Gastroesophageal sphincter (tissue), 4 donors: ENCODE results near the gene GAREM1. TPM values are rescaled to one million over a fixed set of nuclear protein-coding genes. Genes with fewer than 3 reads are reported as not detected.
A peak's percentile ranks its signal among the peaks of the same experiment; 100 is the strongest.

Experiments used
- ATAC-seq: fragments of 150-250 bp; one replicate; pipeline ENCODE4 v1.9.1; 2016; ENCODE audit warnings: mild to moderate bottlenecking, moderate library complexity
- H3K27ac ChIP-seq, 4 donors: fragments of 200-600 bp; sonication (generic) in 3 of 4; 1 replicate in 3 of 4; 2 replicates in 1 of 4; pipeline ENCODE4 v1.5.1; 2016 to 2019
- H3K27me3 ChIP-seq: fragments of 200-600 bp; sonication (generic); one replicate; pipeline ENCODE4 v1.5.1; 2019
- H3K36me3 ChIP-seq, 2 donors: fragments of 200-600 bp; sonication (generic); one replicate each; pipeline ENCODE4 v1.5.1; 2019; ENCODE audit warnings: control low read depth in 1 of 2
- H3K4me1 ChIP-seq, 3 donors: fragments of 200-600 bp; sonication (generic); 1 replicate in 2 of 3; 2 replicates in 1 of 3; pipeline ENCODE4 v1.5.1; 2016 to 2019; ENCODE audit warnings: control low read depth in 2 of 3
- H3K4me3 ChIP-seq, 2 donors: fragments of 200-600 bp; sonication (generic); one replicate each; pipeline ENCODE4 v1.5.1; 2019; ENCODE audit warnings: mild to moderate bottlenecking in 1 of 2, moderate library complexity in 1 of 2
- H3K9me3 ChIP-seq, 3 donors: fragments of 200-600 bp; sonication (generic); one replicate each; pipeline ENCODE4 v1.5.1; 2017 to 2019; ENCODE audit warnings: control low read depth in 2 of 3
- EP300 ChIP-seq: sonication (generic); formaldehyde crosslinking; IDR thresholded peaks from one replicate; pipeline ENCODE4 v1.6.1; 2017; ENCODE audit warnings: antibody characterized with exemption, mild to moderate bottlenecking
- POLR2A ChIP-seq, 2 donors: fragments of 450-650 bp; IDR thresholded peaks; one replicate each; pipeline ENCODE4 v1.6.1; 2017; ENCODE audit warnings: antibody characterized with exemption in 2 of 2, mild to moderate bottlenecking in 2 of 2, moderate library complexity in 1 of 2
- POLR2AphosphoS5 ChIP-seq: sonication (generic); formaldehyde crosslinking; IDR thresholded peaks from one replicate; pipeline ENCODE4 v1.6.1; 2017; ENCODE audit warnings: antibody characterized with exemption
- WGBS, 2 donors: methylation state at CpG; one replicate each; pipeline ENCODE4 v1.1.5; 2018; ENCODE audit warnings: low coverage in 1 of 2; 5-methylcytosine and 5-hydroxymethylcytosine counted together
- total RNA-seq, 4 donors: library from RNA; depleted of rRNA; stranded (reverse); fragments of >200 nt; gene quantifications; one replicate each; pipeline ENCODE4 v1.1.0, GENCODE V29; 2016
- TF ChIP-seq, protein P1 (sequence below), 4 experiments: fragments of 200-600 bp in 2 of 4; fragments of 450-650 bp in 2 of 4; sonication (generic) in 1 of 4; IDR thresholded peaks; one replicate each; pipeline ENCODE4 v1.5.1; 2017 to 2019; ENCODE audit warnings: antibody characterized with exemption in 4 of 4, mild to moderate bottlenecking in 2 of 4, moderate library complexity in 2 of 4

Gene GAREM1
- total RNA-seq, 4 donors from 2014 or later, result 8.2 to 16.6 (median 12.3) TPM

DNA sequence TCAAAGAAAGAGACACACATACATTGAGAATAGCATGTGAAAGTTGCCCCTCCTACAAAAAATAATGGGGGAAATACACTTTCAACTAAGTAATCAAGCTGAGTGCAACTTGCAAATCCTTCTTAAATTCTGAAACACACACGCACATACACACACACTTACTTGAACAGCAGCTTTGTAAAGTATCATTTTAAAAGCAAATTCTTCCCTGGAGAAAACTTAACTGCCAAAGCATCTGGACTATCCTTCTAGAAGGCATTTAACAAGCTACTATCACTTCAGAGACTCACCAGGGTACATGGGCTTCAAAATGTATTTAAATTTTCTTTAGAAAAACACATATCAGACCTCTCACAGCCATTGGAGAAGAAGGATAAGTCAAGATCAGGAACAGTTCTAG, 15.3 kb downstream of the GAREM1 start:
- H3K27ac ChIP-seq, result no peak overlapping the region
- no peak for TF ChIP-seq EP300
- TF ChIP-seq POLR2A (IDR thresholded peaks at IDR 0.05), result no peak
- no peak for TF ChIP-seq POLR2AphosphoS5
- TF ChIP-seq, protein P1, sequence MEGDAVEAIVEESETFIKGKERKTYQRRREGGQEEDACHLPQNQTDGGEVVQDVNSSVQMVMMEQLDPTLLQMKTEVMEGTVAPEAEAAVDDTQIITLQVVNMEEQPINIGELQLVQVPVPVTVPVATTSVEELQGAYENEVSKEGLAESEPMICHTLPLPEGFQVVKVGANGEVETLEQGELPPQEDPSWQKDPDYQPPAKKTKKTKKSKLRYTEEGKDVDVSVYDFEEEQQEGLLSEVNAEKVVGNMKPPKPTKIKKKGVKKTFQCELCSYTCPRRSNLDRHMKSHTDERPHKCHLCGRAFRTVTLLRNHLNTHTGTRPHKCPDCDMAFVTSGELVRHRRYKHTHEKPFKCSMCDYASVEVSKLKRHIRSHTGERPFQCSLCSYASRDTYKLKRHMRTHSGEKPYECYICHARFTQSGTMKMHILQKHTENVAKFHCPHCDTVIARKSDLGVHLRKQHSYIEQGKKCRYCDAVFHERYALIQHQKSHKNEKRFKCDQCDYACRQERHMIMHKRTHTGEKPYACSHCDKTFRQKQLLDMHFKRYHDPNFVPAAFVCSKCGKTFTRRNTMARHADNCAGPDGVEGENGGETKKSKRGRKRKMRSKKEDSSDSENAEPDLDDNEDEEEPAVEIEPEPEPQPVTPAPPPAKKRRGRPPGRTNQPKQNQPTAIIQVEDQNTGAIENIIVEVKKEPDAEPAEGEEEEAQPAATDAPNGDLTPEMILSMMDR (IDR thresholded peaks at IDR 0.05), result no peak
- WGBS, 2 donors, result 53 to 78% methylated on average over 1 of the region's 1 CpG

DNA sequence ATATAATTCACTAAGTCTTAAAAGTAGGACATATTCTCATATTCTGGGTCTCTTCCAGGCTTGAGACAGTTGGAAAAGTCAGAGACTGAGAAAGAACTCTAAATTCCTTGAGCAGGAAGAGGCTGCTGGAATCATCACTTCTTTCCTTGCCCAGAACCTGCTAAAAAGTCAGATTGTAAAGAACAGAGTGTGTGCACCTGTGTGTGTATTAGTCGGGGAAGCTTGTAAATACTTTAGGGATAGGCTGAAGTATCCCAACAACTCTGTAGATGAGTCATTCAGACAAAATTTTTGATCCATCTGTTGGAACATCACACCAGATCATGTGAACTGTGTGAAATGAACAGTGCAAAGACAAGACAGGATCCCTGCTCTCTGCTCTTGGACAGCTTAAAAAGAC, 16.1 kb downstream of the GAREM1 start:
- no peaks in the 10 kb centered on the region for H3K9me3 ChIP-seq
- H3K4me1 ChIP-seq, result peaks cover 0 to 39% (median 0%) of the 10 kb centered on the region in 3 donors
- 0 to 60% methylated on average over 1 of the region's 1 CpG for whole genome bisulfite sequencing, 2 donors
- no peak overlapping the region for H3K4me3 ChIP-seq
- no peak for TF ChIP-seq EP300
- TF ChIP-seq, protein P1 (IDR thresholded peaks at IDR 0.05), result no peak
- no peak for TF ChIP-seq POLR2AphosphoS5
- no peak for TF ChIP-seq POLR2A (IDR thresholded peaks at IDR 0.05)
- no peaks in the 10 kb centered on the region for H3K36me3 ChIP-seq
- ATAC-seq, result no peak
- H3K27ac ChIP-seq, result peak overlapping the region in 2 of 4 donors; percentile 4 to 21
- H3K27me3 ChIP-seq, result no peaks in the 10 kb centered on the region

More for the DNA sequence above, 15.3 kb downstream of the GAREM1 start:
- no peaks in the 10 kb centered on the region for H3K36me3 ChIP-seq
- H3K9me3 ChIP-seq, result no peaks in the 10 kb centered on the region
- H3K27me3 ChIP-seq, result no peaks in the 10 kb centered on the region
- no peak overlapping the region for H3K4me3 ChIP-seq
- H3K4me1 ChIP-seq, result peaks cover 0 to 46% (median 0%) of the 10 kb centered on the region in 3 donors
- no peak for ATAC-seq

DNA sequence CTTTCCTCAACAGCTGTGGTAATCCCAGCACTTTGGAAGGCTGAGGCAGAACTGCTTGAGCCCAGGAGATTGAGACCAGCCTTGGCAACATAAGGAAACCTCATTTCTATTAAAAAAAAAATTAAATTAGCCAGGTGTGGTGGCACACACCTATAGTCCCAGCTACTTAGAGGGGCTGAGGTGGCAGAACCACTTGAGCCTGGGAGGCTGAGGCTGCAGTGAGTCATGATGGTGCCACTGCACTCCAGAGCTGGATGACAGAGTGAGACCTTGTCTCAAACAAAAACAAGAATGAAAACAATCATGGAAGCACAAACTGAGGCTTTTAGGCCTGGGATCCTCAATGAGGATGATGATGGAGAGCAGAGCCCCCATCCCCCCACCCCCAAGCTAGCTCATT, 19.8 kb downstream of the GAREM1 start:
- no peak for ATAC-seq
- H3K9me3 ChIP-seq, result no peaks in the 10 kb centered on the region
- H3K36me3 ChIP-seq, result no peaks in the 10 kb centered on the region
- H3K4me1 ChIP-seq, result peaks cover 0 to 20% (median 0%) of the 10 kb centered on the region in 3 donors
- H3K27me3 ChIP-seq, result no peaks in the 10 kb centered on the region
- no peak overlapping the region for H3K4me3 ChIP-seq
- TF ChIP-seq EP300 (no peak), POLR2AphosphoS5 (no peak), POLR2A (IDR thresholded peaks at IDR 0.05) (no peak)
- TF ChIP-seq, protein P1 (IDR thresholded peaks at IDR 0.05), result no peak
- H3K27ac ChIP-seq, result no peak overlapping the region

DNA sequence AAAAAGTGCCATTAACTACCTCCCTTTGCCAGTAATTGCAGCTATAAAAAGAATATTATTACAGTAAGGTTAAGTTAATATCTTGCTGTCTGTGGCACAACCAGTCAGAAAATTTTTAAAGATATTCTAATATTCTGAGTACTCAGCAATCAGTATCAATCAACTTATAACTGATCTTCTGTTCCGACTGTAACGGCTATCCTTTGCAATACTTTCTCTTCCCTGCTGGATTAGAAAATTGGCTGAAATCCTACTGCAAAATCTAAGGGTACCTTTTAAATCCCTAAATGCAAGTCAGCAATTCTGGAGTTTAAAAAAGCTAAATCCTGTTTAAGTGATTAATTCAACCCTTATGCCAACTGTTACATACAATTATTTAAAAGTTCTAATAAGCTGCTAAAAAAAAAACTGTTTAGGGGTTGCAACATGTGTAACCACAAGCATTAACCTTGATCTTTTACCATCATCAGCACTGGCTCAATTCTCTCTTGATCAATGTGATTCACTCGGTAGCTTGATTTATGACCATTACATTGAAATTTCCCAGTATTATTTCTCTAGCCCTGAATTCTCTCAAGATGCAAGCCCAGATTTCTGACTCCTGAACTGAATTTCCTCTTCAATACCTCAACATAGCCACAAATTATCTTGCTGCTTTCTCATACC, 20.5 kb downstream of the GAREM1 start:
- no peak overlapping the region for H3K4me3 ChIP-seq
- ATAC-seq, result no peak
- H3K27me3 ChIP-seq, result no peaks in the 10 kb centered on the region
- no peaks in the 10 kb centered on the region for H3K36me3 ChIP-seq
- TF ChIP-seq, protein P1 (IDR thresholded peaks at IDR 0.05), result no peak
- no peak for TF ChIP-seq EP300
- no peak for TF ChIP-seq POLR2AphosphoS5
- no peak for TF ChIP-seq POLR2A (IDR thresholded peaks at IDR 0.05)
- no peak overlapping the region for H3K27ac ChIP-seq
- H3K9me3 ChIP-seq, result no peaks in the 10 kb centered on the region
- WGBS, 2 donors, result 57 to 90% methylated on average over 3 of the region's 3 CpGs
- H3K4me1 ChIP-seq, result peaks cover 0 to 12% (median 0%) of the 10 kb centered on the region in 3 donors

DNA sequence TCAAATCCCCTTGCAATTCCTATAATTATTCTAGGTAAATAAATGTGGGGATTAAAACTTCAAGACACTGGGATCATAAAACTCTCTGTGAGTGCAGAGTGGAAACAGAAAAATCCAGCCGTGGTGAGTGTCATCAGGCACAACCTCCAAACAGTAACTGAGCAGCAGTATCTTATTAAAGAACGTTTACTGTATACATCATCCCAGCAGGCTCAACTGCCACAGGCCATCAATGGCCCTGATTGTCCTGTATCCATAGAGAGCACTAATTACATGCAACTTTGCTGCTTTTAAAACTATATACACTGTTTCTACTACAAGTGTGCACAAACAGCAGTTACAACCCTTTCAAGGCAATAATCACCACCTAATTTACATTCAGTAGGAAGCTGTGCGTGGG, 23.9 kb downstream of the GAREM1 start:
- TF ChIP-seq POLR2AphosphoS5 (no peak), EP300 (no peak), POLR2A (IDR thresholded peaks at IDR 0.05) (no peak)
- TF ChIP-seq, protein P1 (IDR thresholded peaks at IDR 0.05), result no peak
- 47 to 58% methylated on average over 3 of the region's 3 CpGs for WGBS, 2 donors

More for the DNA sequence above, 23.9 kb downstream of the GAREM1 start:
- Histone ChIP-seq H3K4me3 (no peak overlapping the region), H3K4me1 (peaks cover 0 to 5% (median 0%) of the 10 kb centered on the region in 3 donors), H3K27me3 (no peaks in the 10 kb centered on the region), H3K36me3 (no peaks in the 10 kb centered on the region), H3K27ac (no peak overlapping the region), H3K9me3 (no peaks in the 10 kb centered on the region)
- no peak for ATAC-seq
